Cardiac muscle cell (in vitro differentiated cells and primary cell): Measurements from ENCODE around the gene INPP5B. TPM values are rescaled to one million over a fixed set of nuclear protein-coding genes. Genes with fewer than 3 reads are reported as not detected.

Experiments
- DNase-seq, 2 donors: peaks; one replicate each; pipeline versions ENCODE4 v3.0.0 to v3.0.0-alpha.2; 2010 to 2017; ENCODE audit warnings: low read depth in 1 of 2, low spot score in 1 of 2
- H3K27ac ChIP-seq: fragments of 200-600 bp; sonication (generic); 2 replicates; pipeline ENCODE4 v1.5.1; 2016
- H3K27me3 ChIP-seq: fragments of 200-600 bp; sonication (generic); 2 replicates; pipeline ENCODE4 v1.6.0; 2016; ENCODE audit warnings: control low read depth
- H3K36me3 ChIP-seq: fragments of 200-600 bp; sonication (generic); 2 replicates; pipeline ENCODE4 v1.5.1; 2016; ENCODE audit warnings: control low read depth
- H3K4me1 ChIP-seq: fragments of 200-600 bp; sonication (generic); 2 replicates; pipeline ENCODE4 v1.8.1; 2017; ENCODE audit warnings: low read depth, mild to moderate bottlenecking, mixed run types
- H3K4me3 ChIP-seq: fragments of 200-600 bp; sonication (generic); 2 replicates; pipeline ENCODE4 v1.5.1; 2016; ENCODE audit warnings: mild to moderate bottlenecking
- H3K9me3 ChIP-seq: fragments of 200-600 bp; sonication (generic); 2 replicates; pipeline ENCODE4 v1.5.1; 2017; ENCODE audit warnings: low read depth, mild to moderate bottlenecking, control low read depth
- polyA plus RNA-seq: library from polyadenylated mRNA; unstranded; fragments of >200 nt; fragmentation: Nextera tagmentation; extraction: Ambion mirVana; gene quantifications from 2 replicates; pipeline ENCODE4 v1.2.1, GENCODE V29; 2016
- total RNA-seq: library from RNA; depleted of rRNA; stranded (reverse); fragments of >200 nt; gene quantifications from 2 replicates; pipeline ENCODE4 v1.2.3, GENCODE V29; 2016
- TF ChIP-seq, protein P1 (sequence below): IDR thresholded peaks from 2 replicates; pipeline ENCODE4 v1.5.1; 2012; ENCODE audit warnings: low read depth, mild to moderate bottlenecking, low read length

Gene INPP5B
- total and polyA plus RNA-seq, 2 experiments from 2014 or later: 9.9 to 18.4 TPM

DNA sequence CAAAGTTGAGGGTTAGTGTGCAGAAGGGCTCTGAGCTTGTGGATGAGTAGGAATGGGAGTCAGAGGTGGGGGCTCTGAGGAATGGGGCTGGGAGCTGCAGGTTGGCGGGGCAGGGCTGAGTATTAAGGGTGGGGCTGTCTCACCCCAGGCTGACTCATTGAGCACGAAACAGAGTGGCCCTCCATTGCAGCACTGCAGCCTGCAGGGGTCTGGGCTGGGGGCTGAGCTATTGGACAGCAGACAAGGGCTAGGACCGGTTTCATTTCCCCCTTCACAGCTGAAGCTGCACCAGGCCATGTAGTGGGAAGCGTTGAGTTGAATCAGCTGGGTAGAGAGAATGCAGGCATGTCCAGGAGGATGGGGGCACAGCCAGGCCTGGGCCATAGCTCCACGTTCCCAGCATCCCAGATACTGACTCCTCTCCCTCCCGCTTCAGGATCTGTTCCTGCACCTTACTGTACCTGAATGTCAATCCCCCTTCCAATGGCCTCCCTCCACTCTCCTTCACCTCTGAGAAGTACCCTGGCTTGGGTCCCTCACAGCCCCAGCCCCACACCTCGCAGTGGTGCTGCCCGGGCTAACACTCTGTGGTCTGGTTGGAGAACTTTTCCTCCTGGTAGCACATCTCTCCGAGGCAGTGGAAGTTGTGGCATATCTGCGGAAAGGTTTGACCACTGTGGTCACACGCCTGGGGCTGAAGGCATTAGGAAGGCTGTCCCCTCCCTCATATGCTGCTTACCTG is 4.4 kb upstream of the INPP5B start:
- TF ChIP-seq, protein P1, sequence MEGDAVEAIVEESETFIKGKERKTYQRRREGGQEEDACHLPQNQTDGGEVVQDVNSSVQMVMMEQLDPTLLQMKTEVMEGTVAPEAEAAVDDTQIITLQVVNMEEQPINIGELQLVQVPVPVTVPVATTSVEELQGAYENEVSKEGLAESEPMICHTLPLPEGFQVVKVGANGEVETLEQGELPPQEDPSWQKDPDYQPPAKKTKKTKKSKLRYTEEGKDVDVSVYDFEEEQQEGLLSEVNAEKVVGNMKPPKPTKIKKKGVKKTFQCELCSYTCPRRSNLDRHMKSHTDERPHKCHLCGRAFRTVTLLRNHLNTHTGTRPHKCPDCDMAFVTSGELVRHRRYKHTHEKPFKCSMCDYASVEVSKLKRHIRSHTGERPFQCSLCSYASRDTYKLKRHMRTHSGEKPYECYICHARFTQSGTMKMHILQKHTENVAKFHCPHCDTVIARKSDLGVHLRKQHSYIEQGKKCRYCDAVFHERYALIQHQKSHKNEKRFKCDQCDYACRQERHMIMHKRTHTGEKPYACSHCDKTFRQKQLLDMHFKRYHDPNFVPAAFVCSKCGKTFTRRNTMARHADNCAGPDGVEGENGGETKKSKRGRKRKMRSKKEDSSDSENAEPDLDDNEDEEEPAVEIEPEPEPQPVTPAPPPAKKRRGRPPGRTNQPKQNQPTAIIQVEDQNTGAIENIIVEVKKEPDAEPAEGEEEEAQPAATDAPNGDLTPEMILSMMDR: no peak
- no peaks in the 10 kb centered on the region for H3K36me3 ChIP-seq
- H3K27me3 ChIP-seq: no peaks in the 10 kb centered on the region
- H3K4me3 ChIP-seq: no peak overlapping the region
- H3K4me1 ChIP-seq: peaks cover 5% of the 10 kb centered on the region
- no peak overlapping the region for H3K27ac ChIP-seq
- DNase-seq: no peak
- H3K9me3 ChIP-seq: no peaks in the 10 kb centered on the region

DNA sequence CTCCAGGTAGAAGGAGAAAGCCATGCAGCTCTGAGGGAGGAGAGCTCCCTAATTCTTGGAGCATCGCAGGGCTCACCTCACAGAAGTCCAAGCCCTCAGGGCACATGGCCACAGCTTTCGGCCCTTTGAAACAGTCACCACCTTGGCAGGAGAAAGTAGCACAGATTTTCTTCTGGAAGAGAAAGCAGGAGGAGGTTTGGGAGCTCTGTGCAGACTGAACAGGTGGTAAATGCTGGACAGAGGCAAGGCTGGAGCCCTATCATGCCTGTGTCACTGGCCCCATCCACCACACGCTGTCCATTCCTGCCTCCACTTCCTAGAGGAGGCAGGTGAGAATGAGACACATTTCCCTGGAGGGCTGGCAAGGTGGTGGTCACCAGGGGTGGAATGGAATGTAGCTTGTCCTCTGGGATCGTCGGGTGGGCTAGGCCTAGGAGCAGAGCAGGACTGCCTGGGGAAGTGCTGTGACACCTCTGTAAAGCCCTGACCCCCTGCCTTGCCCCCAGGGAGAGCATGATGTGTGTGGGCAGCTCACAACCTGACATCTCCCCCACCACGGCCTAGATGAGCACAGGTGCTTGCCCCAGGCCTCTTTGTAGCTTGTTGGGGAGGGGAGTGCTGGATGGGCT is 2.8 kb upstream of the INPP5B start:
- Histone ChIP-seq H3K36me3 (no peaks in the 10 kb centered on the region), H3K27me3 (no peaks in the 10 kb centered on the region), H3K27ac (no peak overlapping the region), H3K4me1 (peaks cover 2% of the 10 kb centered on the region), H3K4me3 (no peak overlapping the region), H3K9me3 (no peaks in the 10 kb centered on the region)
- TF ChIP-seq, protein P1: no peak
- DNase-seq: no peak

DNA sequence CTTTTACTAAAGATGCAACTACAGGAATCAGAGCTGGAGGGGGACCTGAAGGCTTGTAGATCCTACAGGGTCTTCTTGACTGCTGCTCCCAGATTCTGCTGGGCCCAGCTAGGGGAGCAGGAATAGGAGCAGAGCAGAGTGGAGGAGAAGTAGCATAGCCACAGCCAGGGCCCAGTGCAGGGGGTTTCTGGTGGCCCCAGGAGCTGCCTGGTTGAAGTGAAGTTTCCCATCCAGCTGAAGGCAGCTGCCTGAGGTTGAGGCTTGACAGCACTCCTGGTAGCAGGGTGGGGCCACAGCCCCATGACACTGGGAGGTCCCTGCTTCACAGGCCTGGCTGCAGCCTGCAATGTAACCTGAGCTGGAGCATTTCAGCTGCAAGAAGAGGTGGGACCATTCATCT is 2.0 kb upstream of the INPP5B start:
- Histone ChIP-seq H3K36me3 (no peaks in the 10 kb centered on the region), H3K27ac (no peak overlapping the region), H3K9me3 (no peaks in the 10 kb centered on the region), H3K4me3 (no peak overlapping the region), H3K4me1 (no peaks in the 10 kb centered on the region), H3K27me3 (no peaks in the 10 kb centered on the region)
- no peak for DNase-seq
- TF ChIP-seq, protein P1: no peak

DNA sequence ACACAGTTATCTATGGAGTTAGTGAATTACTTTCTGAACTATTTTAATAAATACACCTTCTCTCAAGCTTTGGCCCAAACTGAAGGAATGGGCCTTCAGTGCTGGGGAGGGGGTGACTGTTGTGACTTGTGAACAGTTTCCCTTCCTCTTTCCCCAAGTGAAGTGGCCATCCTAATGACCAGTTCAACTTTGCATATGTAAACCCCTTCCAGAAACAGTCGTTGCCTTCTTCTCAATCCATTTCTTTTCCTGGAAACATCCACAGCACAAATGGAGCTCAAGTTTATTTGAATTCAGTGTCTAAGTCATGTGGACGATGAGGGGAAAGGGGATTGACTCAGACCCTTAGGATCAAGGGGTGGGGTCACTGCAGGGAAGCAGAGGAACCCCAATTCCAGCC is 1.3 kb upstream of the INPP5B start:
- no peaks in the 10 kb centered on the region for H3K9me3 ChIP-seq
- no peaks in the 10 kb centered on the region for H3K4me1 ChIP-seq
- no peak for DNase-seq
- no peaks in the 10 kb centered on the region for H3K27me3 ChIP-seq
- H3K4me3 ChIP-seq: no peak overlapping the region
- H3K36me3 ChIP-seq: no peaks in the 10 kb centered on the region
- no peak overlapping the region for H3K27ac ChIP-seq
- TF ChIP-seq, protein P1: no peak

DNA sequence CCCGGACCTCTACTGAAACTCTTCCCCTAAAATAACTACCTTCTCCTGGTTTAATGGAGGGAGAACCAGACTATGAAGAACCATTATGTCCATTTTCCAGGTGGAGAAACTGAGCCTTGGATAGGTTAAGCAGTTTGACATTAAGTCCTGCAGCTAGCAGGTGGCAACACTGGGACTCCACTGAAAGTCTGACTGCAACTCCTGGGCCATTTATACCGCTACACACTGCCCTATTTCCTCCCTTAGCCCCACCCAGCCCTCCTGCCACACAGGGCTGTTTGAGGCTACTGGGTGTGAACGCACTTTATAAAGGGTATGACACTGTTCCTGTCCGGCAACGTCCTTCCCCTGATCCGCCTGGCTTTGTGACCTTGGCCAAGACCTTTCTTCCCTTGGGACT is 511 bp upstream of the INPP5B start:
- Histone ChIP-seq H3K4me1 (no peaks in the 10 kb centered on the region), H3K36me3 (no peaks in the 10 kb centered on the region), H3K27me3 (no peaks in the 10 kb centered on the region), H3K4me3 (no peak overlapping the region), H3K9me3 (no peaks in the 10 kb centered on the region), H3K27ac (no peak overlapping the region)
- DNase-seq: no peak
- TF ChIP-seq, protein P1: no peak
